Natural killer cell (primary cell): Measurements from ENCODE around the gene NTM. TPM values are rescaled to one million over a fixed set of nuclear protein-coding genes. Genes with fewer than 3 reads are reported as not detected.
"Not testable (repeated sequence)": the region's sequence is repeated elsewhere in the genome, so short reads cannot be mapped to it uniquely, and the experiment has no call there.

Experiments
- ATAC-seq, 3 donors: fragments of 150-1000 bp in 2 of 3; fragments of 200-7000 bp in 1 of 3; cut with Tn5 transposase; 1 replicate in 1 of 3; 2 replicates in 2 of 3; pipeline ENCODE4 v1.10.0; 2021; ENCODE audit warnings: mild to moderate bottlenecking in 2 of 3, moderate library complexity in 2 of 3
- DNase-seq, 2 donors: peaks; one replicate each; pipeline versions ENCODE4 v3.0.0 to v3.0.0-alpha.2; 2013 to 2021; ENCODE audit warnings: mixed read lengths in 1 of 2
- H3K27ac ChIP-seq: one replicate; pipeline ENCODE4 v1.5.1; 2013; ENCODE audit warnings: mild to moderate bottlenecking, low read length
- H3K27me3 ChIP-seq: one replicate; pipeline ENCODE4 v1.6.1; 2013; ENCODE audit warnings: low read length; ENCODE audit not compliant: control insufficient read depth, insufficient read depth
- H3K36me3 ChIP-seq: one replicate; pipeline ENCODE4 v1.6.1; 2013; ENCODE audit warnings: low read length; ENCODE audit not compliant: control insufficient read depth, insufficient read depth
- H3K4me1 ChIP-seq: one replicate; pipeline ENCODE4 v1.6.1; 2013; ENCODE audit warnings: low read length; ENCODE audit not compliant: control insufficient read depth, insufficient read depth
- H3K4me3 ChIP-seq: one replicate; pipeline ENCODE4 v1.5.1; 2013; ENCODE audit warnings: low read length
- H3K9me3 ChIP-seq: one replicate; pipeline ENCODE4 v1.6.1; 2013; ENCODE audit warnings: low read length; ENCODE audit not compliant: control insufficient read depth, insufficient read depth
- H3K27ac Mint-ChIP-seq, 2 donors: one replicate each; pipeline ENCODE4 v1.8.0; 2022; ENCODE audit warnings: mild to moderate bottlenecking in 2 of 2, mixed read lengths in 2 of 2, moderate library complexity in 1 of 2
- H3K27me3 Mint-ChIP-seq, 2 donors: one replicate each; pipeline ENCODE4 v1.8.0; 2022; ENCODE audit warnings: low read depth in 2 of 2, mixed read lengths in 2 of 2
- H3K36me3 Mint-ChIP-seq: one replicate; pipeline ENCODE4 v1.8.0; 2022; ENCODE audit warnings: mixed read lengths
- H3K4me1 Mint-ChIP-seq, 2 donors: one replicate each; pipeline ENCODE4 v1.8.0; 2022; ENCODE audit warnings: mixed read lengths in 2 of 2
- H3K4me3 Mint-ChIP-seq: one replicate; pipeline ENCODE4 v1.8.0; 2022; ENCODE audit warnings: mild to moderate bottlenecking, moderate library complexity, mixed read lengths
- H3K9me3 Mint-ChIP-seq, 2 donors: one replicate each; pipeline ENCODE4 v1.8.0; 2022; ENCODE audit warnings: mixed read lengths in 2 of 2
- WGBS: methylation state at CpG from one replicate; pipeline ENCODE4 v1.1.7; 2013; ENCODE audit warnings: missing lambda C conversion rate; ENCODE audit not compliant: insufficient coverage; 5-methylcytosine and 5-hydroxymethylcytosine counted together
- intact Hi-C: fragments of 100-400 bp; cut with micrococcal nuclease; formaldehyde crosslinking; loops from one replicate; pipeline ENCODE4 v1.14.2; 2022
- total RNA-seq, 4 donors: library from RNA; stranded (reverse); fragments of 120-200 nt in 1 of 4; gene quantifications; one replicate each; pipeline versions ENCODE4 v1.2.3 to v1.2.4, GENCODE V29; 2013 to 2022
- TF ChIP-seq, protein P1 (sequence below): fragments of 200-600 bp; IDR thresholded peaks from one replicate; pipeline ENCODE4 v1.8.0; 2022; ENCODE audit warnings: antibody characterized with exemption

Gene NTM
- total RNA-seq, 3 donors from 2014 or later (not counting 1 experiment from before 2014, with no cell fraction given) = not detected

DNA sequence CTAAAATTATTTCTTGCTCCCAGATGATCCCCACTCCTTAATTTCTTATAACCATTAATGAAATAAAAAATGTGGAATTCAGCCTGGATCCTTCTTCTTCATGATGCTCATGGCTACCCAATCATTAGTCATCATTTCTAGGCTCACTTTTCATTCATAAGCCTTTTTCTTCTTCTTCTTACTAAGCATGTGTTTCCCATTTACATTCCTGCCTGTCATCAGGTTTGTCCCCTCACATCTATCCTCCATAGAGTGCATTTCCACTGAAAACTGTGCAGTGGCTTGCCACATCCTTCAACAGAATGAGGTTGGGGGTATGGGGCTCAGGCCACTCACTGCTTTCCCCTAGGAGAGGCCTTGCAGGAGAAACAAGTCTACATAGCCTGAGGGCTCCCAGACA lies 35.8 kb upstream of the NTM start:
- peaks cover 0 to 2% of the 10 kb centered on the region in 2 donors for H3K9me3 Mint-ChIP-seq
- H3K4me3 ChIP-seq = no peak overlapping the region
- no peaks in the 10 kb centered on the region for H3K4me1 Mint-ChIP-seq
- ATAC-seq (no peak), DNase-seq (no peak)
- no peaks in the 10 kb centered on the region for H3K36me3 Mint-ChIP-seq
- H3K27me3 ChIP-seq = no peaks in the 10 kb centered on the region
- intact Hi-C loops = no loop called here
- H3K9me3 ChIP-seq = no peaks in the 10 kb centered on the region
- no peaks in the 10 kb centered on the region for H3K27me3 Mint-ChIP-seq
- H3K4me3 Mint-ChIP-seq = no peak overlapping the region
- no peaks in the 10 kb centered on the region for H3K4me1 ChIP-seq
- no peak overlapping the region for H3K27ac ChIP-seq
- no peaks in the 10 kb centered on the region for H3K36me3 ChIP-seq
- TF ChIP-seq, protein P1, sequence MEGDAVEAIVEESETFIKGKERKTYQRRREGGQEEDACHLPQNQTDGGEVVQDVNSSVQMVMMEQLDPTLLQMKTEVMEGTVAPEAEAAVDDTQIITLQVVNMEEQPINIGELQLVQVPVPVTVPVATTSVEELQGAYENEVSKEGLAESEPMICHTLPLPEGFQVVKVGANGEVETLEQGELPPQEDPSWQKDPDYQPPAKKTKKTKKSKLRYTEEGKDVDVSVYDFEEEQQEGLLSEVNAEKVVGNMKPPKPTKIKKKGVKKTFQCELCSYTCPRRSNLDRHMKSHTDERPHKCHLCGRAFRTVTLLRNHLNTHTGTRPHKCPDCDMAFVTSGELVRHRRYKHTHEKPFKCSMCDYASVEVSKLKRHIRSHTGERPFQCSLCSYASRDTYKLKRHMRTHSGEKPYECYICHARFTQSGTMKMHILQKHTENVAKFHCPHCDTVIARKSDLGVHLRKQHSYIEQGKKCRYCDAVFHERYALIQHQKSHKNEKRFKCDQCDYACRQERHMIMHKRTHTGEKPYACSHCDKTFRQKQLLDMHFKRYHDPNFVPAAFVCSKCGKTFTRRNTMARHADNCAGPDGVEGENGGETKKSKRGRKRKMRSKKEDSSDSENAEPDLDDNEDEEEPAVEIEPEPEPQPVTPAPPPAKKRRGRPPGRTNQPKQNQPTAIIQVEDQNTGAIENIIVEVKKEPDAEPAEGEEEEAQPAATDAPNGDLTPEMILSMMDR = no peak
- no peak overlapping the region for H3K27ac Mint-ChIP-seq

DNA sequence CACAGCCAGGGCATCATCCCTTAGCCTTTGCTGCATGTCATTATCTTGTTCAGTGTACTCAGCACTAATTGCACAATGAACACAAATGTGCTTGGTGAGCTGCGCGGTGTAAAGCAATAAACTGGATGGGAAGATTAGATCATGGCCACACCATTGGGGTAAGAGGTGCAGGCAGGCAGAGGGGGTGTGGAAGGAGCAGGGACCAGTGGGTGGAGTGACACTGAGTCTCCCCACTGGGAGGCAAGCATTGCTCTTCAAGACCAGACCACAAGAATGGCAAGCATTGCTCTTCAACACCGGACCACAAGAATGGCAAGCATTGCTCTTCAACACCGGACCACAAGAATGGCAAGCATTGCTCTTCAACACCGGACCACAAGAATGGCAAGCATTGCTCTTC lies 28.5 kb upstream of the NTM start:
- H3K9me3 ChIP-seq, H3K4me3 ChIP-seq, H3K4me3 Mint-ChIP-seq, H3K9me3 Mint-ChIP-seq, H3K27ac Mint-ChIP-seq, H3K4me1 Mint-ChIP-seq, intact Hi-C loops, H3K4me1 ChIP-seq, H3K36me3 Mint-ChIP-seq, H3K27ac ChIP-seq, ATAC-seq, DNase-seq, H3K36me3 ChIP-seq, H3K27me3 Mint-ChIP-seq, H3K27me3 ChIP-seq: not testable (repeated sequence)
- 72% methylated on average over 2 of the region's 5 CpGs for WGBS

DNA sequence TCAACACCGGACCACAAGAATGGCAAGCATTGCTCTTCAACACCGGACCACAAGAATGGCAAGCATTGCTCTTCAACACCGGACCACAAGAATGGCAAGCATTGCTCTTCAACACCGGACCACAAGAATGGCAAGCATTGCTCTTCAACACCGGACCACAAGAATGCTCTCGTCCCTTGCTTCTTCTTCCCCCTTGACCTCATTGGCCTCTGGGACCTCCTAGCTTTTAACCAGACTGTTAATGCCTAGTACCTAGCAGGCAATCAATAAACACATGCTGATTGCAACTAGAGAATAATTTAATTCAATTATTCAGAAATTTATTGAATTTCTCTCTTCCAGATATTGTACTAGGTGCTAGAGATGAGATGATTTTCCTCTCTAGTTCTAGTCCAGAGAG lies 28.0 kb upstream of the NTM start:
- intact Hi-C loops, H3K4me3 Mint-ChIP-seq: not testable (repeated sequence)
- 93% methylated on average over 3 of the region's 6 CpGs for WGBS

DNA sequence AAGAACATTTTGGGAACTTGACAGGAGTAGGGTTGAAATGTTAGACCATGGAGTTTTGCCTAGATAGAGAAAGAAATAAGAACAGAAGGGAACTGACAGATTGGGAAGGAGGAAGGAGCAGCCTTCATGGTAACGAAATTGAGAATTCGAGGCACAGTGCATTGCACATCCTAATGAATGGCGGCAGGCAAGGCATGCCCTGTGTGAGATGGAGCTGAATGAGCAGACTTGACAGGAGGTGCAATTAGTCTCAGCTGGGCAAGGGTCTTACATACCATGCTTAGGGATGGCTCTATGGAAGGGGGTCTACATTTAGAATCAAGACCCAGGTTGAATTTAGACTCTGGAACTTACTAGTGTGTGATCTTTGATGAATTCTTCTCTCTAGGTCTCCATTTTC lies 25.0 kb upstream of the NTM start:
- TF ChIP-seq, protein P1 = no peak
- Histone ChIP-seq H3K36me3 (no peaks in the 10 kb centered on the region), H3K4me1 (no peaks in the 10 kb centered on the region), H3K27ac (no peak overlapping the region), H3K4me3 (no peak overlapping the region), H3K27me3 (no peaks in the 10 kb centered on the region), H3K9me3 (no peaks in the 10 kb centered on the region)
- 91% methylated on average over 3 of the region's 3 CpGs for WGBS
- no peak overlapping the region for H3K27ac Mint-ChIP-seq
- ATAC-seq (no peak), DNase-seq (no peak)
- no peak overlapping the region for H3K4me3 Mint-ChIP-seq
- intact Hi-C loops = no loop called here
- H3K36me3 Mint-ChIP-seq = no peaks in the 10 kb centered on the region
- peaks cover 0 to 2% of the 10 kb centered on the region in 2 donors for H3K9me3 Mint-ChIP-seq
- no peaks in the 10 kb centered on the region for H3K4me1 Mint-ChIP-seq
- H3K27me3 Mint-ChIP-seq = no peaks in the 10 kb centered on the region

More for the DNA sequence above, 28.0 kb upstream of the NTM start:
- not testable (repeated sequence) for H3K9me3 ChIP-seq, H3K27ac ChIP-seq, H3K27me3 Mint-ChIP-seq, H3K9me3 Mint-ChIP-seq, H3K36me3 ChIP-seq, H3K4me1 ChIP-seq, H3K36me3 Mint-ChIP-seq, DNase-seq, ATAC-seq, H3K4me1 Mint-ChIP-seq, H3K4me3 ChIP-seq, H3K27me3 ChIP-seq, H3K27ac Mint-ChIP-seq
